AG09309 (cell line): ENCODE results near the gene SMIM33.

Source experiments
- DNase-seq: peaks from one replicate; pipeline ENCODE4 v3.0.0-alpha.2; 2010; ENCODE audit warnings: low read depth
- H3K4me3 ChIP-seq: 2 replicates; pipeline ENCODE4 v1.5.1; 2011; ENCODE audit warnings: mild to moderate bottlenecking, low read depth, low read length, moderate library complexity; ENCODE audit not compliant: control insufficient read depth
- CTCF ChIP-seq: IDR thresholded peaks from 2 replicates; pipeline ENCODE4 v1.5.1; 2011; ENCODE audit warnings: mild to moderate bottlenecking, low read depth, low read length, inconsistent platforms; ENCODE audit not compliant: insufficient read depth, control insufficient read depth; ENCODE audit errors: missing control alignments

Gene SMIM33

GRCh38 chr5:139457241-139457640 is 13.6 kb upstream of the SMIM33 start:
- no peak overlapping the region for H3K4me3 ChIP-seq
- DNase-seq = no peak
- TF ChIP-seq CTCF = no peak

GRCh38 chr5:139457653-139458306 is 13.0 kb upstream of the SMIM33 start:
- no peak for TF ChIP-seq CTCF
- DNase-seq = no peak
- no peak overlapping the region for H3K4me3 ChIP-seq

GRCh38 chr5:139458580-139459407 is 12.0 kb upstream of the SMIM33 start:
- no peak for TF ChIP-seq CTCF

GRCh38 chr5:139459451-139459934 is 11.3 kb upstream of the SMIM33 start:
- DNase-seq = no peak
- no peak for TF ChIP-seq CTCF
- H3K4me3 ChIP-seq = no peak overlapping the region

More at GRCh38 chr5:139458580-139459407, 12.0 kb upstream of the SMIM33 start:
- no peak overlapping the region for H3K4me3 ChIP-seq
- no peak for DNase-seq

GRCh38 chr5:139460455-139460854 is 10.3 kb upstream of the SMIM33 start:
- no peak for DNase-seq
- no peak for TF ChIP-seq CTCF
- H3K4me3 ChIP-seq = no peak overlapping the region

- TF ChIP-seq CTCF = no peak
- DNase-seq = no peak
- H3K4me3 ChIP-seq = no peak overlapping the region
These were observed 9.6 kb upstream of the SMIM33 start for GRCh38 chr5:139461176-139461575.
